GM19463 (cell line): ENCODE data around the gene CYB561D1.
A peak's percentile ranks its signal among the peaks of the same experiment; 100 is the strongest.

Experiments used
- ATAC-seq: cut with Tn5 transposase; IDR thresholded peaks from one replicate; pipeline ENCODE4 v1.9.1; 2021; ENCODE audit warnings: mild to moderate bottlenecking, moderate library complexity; ENCODE audit not compliant: unreplicated experiment

The CYB561D1 gene

GRCh38 chr1:109527846-109528695 lies 34.2 kb downstream of the CYB561D1 start:
- no peak for ATAC-seq

GRCh38 chr1:109528712-109529111 lies 34.8 kb downstream of the CYB561D1 start:
- no peak for ATAC-seq

GRCh38 chr1:109529881-109530456 lies 36.1 kb downstream of the CYB561D1 start:
- ATAC-seq = no peak

GRCh38 chr1:109530457-109531087 lies 36.7 kb downstream of the CYB561D1 start:
- no peak for ATAC-seq

- no peak for ATAC-seq
Measured at GRCh38 chr1:109531380-109531779, 37.5 kb downstream of the CYB561D1 start.

- no peak for ATAC-seq
Measured at GRCh38 chr1:109531826-109532364, 38.0 kb downstream of the CYB561D1 start.

GRCh38 chr1:109532365-109533136 lies 38.7 kb downstream of the CYB561D1 start:
- ATAC-seq = peak; percentile 84

- no peak for ATAC-seq
Measured at GRCh38 chr1:109534307-109534858, 40.5 kb downstream of the CYB561D1 start.

- no peak for ATAC-seq
Measured at GRCh38 chr1:109535481-109535880, 41.6 kb downstream of the CYB561D1 start.

- ATAC-seq = no peak
Measured at GRCh38 chr1:109535971-109536491, 42.1 kb downstream of the CYB561D1 start.

GRCh38 chr1:109537450-109538178 lies 43.7 kb downstream of the CYB561D1 start:
- ATAC-seq = no peak

GRCh38 chr1:109538827-109539555 lies 45.1 kb downstream of the CYB561D1 start:
- ATAC-seq = no peak

GRCh38 chr1:109539676-109540075 lies 45.8 kb downstream of the CYB561D1 start, which contains the start of gene GPR61:
GPR61 (plus strand) TSS chr1:109539872; CDS start chr1:109543023, 3,151 bp downstream.
- no peak for ATAC-seq

- ATAC-seq = no peak
Measured at GRCh38 chr1:109541102-109541501, 47.2 kb downstream of the CYB561D1 start.

- no peak for ATAC-seq
Measured at GRCh38 chr1:109542657-109543056, 48.8 kb downstream of the CYB561D1 start.

- ATAC-seq = no peak
Measured at GRCh38 chr1:109543283-109543987, 49.5 kb downstream of the CYB561D1 start.

GRCh38 chr1:109543988-109544735 lies 50.3 kb downstream of the CYB561D1 start:
- ATAC-seq = no peak
